ENCODE data around the gene SLX4IP. TPM values are rescaled to one million over a fixed set of nuclear protein-coding genes. Genes with fewer than 3 reads are reported as not detected.

Gene SLX4IP
- total and polyA plus RNA-seq, 2 of the 13 experiments (the other 11 are each of a cell fraction or from before 2014, with no cell fraction given) = 3.6 to 7.3 TPM

DNA sequence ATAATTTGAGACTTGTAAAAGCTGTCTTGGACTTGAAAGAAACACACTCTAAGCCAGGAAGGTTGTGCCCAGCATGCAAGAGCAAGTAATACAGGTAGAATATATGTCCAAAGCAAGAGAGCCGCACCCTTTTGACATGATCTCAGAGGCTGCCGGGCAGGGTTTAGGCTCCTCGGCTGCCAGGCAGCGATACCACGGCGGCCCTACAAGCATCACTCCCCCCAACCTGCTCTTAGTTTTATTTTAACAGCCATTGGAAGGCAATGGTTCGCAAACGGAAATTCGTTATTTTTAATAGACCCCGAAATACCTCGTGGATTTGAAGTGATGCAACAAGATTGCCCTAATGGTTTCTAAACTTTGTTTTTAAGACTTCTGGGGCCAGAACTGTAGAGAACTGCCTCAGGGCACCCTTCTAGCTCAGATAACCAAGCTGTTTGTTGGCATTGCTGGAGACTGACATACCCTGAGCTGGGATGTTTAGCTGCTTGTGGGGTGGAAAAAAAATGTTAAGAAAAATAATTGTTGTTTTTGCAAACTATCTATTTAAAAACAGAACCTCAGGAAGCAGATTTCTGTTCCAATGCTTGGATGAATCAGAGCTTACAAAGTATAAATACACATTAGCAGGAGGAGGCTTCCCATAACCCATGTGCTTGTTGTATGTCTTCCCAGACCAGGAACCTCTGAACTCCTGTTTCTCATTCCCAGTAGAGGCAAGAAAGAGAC, 199.7 kb downstream of the SLX4IP start:
- Histone ChIP-seq H3K36me3 (replicated peaks in 1 of 2; ENCODE audit: control insufficient read depth in 1 of 2, insufficient read depth in 2 of 2, low read length in 2 of 2) (peaks cover 11 to 17% of the 10 kb centered on the region in 2 experiments), H3K79me2 (ENCODE audit: insufficient read depth, low read length) (no peaks in the 10 kb centered on the region), H3K4me2 (ENCODE audit: low read depth, low read length) (no peak overlapping the region), H3K27me3 (ENCODE audit: control insufficient read depth in 1 of 2, insufficient read depth in 2 of 2, low read length in 2 of 2) (no peaks in the 10 kb centered on the region), H3K27ac (ENCODE audit: extremely low read length, insufficient read depth, low read length) (no peak overlapping the region), H3K4me1 (ENCODE audit: insufficient read depth, low read length) (no peaks in the 10 kb centered on the region), H3K9me3 (ENCODE audit: low read length) (no peaks in the 10 kb centered on the region), H2AFZ (ENCODE audit: low read length) (no peak overlapping the region), H4K20me1 (ENCODE audit: insufficient read depth, low read length) (no peaks in the 10 kb centered on the region), H3K4me3 (replicated peaks in 1 of 3; ENCODE audit: insufficient read depth in 1 of 3, low read depth in 2 of 3, low read length in 3 of 3) (no peak overlapping the region), H3K9ac (ENCODE audit: insufficient read depth, low read depth, low read length) (no peak overlapping the region)
- FAIRE-seq (no peak), DNase-seq (ENCODE audit: low spot score) (no peak), ATAC-seq (no peak; the same call in 2 of the 3 replicates)
- 97% methylated on average over 11 of the region's 11 CpGs for WGBS (ENCODE audit: low lambda C conversion rate)
- ChIA-PET CTCF (ENCODE audit: low intra/inter-chr PET ratio, low total read pairs) (interaction anchor here (1.9 kb wide), 1 partner anchor 82 kb away, joined by 6 read pairs; no protein-coding TSS in a partner anchor), POLR2A (no interaction called here)
- in situ Hi-C loops (cut with HindIII; ENCODE audit: extremely low pct_ligation_motif_present, low pct_unique_long_range_greater_than_20kb) = loop anchor here (5.0 kb wide), 1 partner anchor 83 kb away; no protein-coding TSS in a partner anchor
- intact Hi-C loops (cut with micrococcal nuclease; ENCODE audit: unreplicated experiment) = loop anchor here (10.0 kb wide), 1 partner anchor 200 kb away; the partner anchor contains the start of genes MKKS and SLX4IP
- no TSS peak for BruUV-seq (replicated peaks)
- no peak for TF ChIP-seq MED13 (CRISPR knock-in tag; IDR thresholded peaks at IDR 0.05)
- TF ChIP-seq, protein P1, sequence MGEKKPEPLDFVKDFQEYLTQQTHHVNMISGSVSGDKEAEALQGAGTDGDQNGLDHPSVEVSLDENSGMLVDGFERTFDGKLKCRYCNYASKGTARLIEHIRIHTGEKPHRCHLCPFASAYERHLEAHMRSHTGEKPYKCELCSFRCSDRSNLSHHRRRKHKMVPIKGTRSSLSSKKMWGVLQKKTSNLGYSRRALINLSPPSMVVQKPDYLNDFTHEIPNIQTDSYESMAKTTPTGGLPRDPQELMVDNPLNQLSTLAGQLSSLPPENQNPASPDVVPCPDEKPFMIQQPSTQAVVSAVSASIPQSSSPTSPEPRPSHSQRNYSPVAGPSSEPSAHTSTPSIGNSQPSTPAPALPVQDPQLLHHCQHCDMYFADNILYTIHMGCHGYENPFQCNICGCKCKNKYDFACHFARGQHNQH (CRISPR knock-in tag; IDR thresholded peaks at IDR 0.05) = no peak
- TF ChIP-seq, protein P2, sequence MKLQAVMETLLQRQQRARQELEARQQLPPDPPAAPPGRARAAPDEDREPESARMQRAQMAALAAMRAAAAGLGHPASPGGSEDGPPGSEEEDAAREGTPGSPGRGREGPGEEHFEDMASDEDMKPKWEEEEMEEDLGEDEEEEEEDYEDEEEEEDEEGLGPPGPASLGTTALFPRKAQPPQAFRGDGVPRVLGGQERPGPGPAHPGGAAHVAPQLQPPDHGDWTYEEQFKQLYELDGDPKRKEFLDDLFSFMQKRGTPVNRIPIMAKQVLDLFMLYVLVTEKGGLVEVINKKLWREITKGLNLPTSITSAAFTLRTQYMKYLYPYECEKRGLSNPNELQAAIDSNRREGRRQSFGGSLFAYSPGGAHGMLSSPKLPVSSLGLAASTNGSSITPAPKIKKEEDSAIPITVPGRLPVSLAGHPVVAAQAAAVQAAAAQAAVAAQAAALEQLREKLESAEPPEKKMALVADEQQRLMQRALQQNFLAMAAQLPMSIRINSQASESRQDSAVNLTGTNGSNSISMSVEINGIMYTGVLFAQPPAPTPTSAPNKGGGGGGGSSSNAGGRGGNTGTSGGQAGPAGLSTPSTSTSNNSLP (IDR thresholded peaks at IDR 0.05; ENCODE audit: low read depth, low read length) = no peak
- TF ChIP-seq ZNF101 (CRISPR knock-in tag; IDR thresholded peaks at IDR 0.05; ENCODE audit: borderline replicate concordance, low read depth) = no peak
- TF ChIP-seq SP2 (CRISPR knock-in tag; IDR thresholded peaks at IDR 0.05) = no peak
- no peak for TF ChIP-seq POLR2AphosphoS5 (IDR thresholded peaks at IDR 0.05; ENCODE audit: low read depth, low read length)
- no peak for TF ChIP-seq ZNF367 (CRISPR knock-in tag; IDR thresholded peaks at IDR 0.05; ENCODE audit: borderline replicate concordance)
- TF ChIP-seq, protein P3, sequence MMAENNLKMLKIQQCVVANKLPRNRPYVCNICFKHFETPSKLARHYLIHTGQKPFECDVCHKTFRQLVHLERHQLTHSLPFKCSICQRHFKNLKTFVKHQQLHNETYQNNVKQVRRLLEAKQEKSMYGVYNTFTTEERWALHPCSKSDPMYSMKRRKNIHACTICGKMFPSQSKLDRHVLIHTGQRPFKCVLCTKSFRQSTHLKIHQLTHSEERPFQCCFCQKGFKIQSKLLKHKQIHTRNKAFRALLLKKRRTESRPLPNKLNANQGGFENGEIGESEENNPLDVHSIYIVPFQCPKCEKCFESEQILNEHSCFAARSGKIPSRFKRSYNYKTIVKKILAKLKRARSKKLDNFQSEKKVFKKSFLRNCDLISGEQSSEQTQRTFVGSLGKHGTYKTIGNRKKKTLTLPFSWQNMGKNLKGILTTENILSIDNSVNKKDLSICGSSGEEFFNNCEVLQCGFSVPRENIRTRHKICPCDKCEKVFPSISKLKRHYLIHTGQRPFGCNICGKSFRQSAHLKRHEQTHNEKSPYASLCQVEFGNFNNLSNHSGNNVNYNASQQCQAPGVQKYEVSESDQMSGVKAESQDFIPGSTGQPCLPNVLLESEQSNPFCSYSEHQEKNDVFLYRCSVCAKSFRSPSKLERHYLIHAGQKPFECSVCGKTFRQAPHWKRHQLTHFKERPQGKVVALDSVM (CRISPR knock-in tag; IDR thresholded peaks at IDR 0.05) = no peak
- TF ChIP-seq ZNF10 (CRISPR knock-in tag; IDR thresholded peaks at IDR 0.05; ENCODE audit: borderline replicate concordance, low read depth) = no peak
- TF ChIP-seq IKZF1 (IDR thresholded peaks at IDR 0.05) = no peak
- no peak for TF ChIP-seq MTF2 (CRISPR knock-in tag; IDR thresholded peaks at IDR 0.05; ENCODE audit: borderline replicate concordance)
- no peak for TF ChIP-seq ZNF382 (CRISPR knock-in tag; IDR thresholded peaks at IDR 0.05; ENCODE audit: borderline replicate concordance)
- no peak for TF ChIP-seq RFX1 (IDR thresholded peaks at IDR 0.05)
